ENCODE data around the gene CR2.
"Not testable (repeated sequence)": the region's sequence is repeated elsewhere in the genome, so short reads cannot be mapped to it uniquely, and the experiment has no call there.

CR2 gene

DNA sequence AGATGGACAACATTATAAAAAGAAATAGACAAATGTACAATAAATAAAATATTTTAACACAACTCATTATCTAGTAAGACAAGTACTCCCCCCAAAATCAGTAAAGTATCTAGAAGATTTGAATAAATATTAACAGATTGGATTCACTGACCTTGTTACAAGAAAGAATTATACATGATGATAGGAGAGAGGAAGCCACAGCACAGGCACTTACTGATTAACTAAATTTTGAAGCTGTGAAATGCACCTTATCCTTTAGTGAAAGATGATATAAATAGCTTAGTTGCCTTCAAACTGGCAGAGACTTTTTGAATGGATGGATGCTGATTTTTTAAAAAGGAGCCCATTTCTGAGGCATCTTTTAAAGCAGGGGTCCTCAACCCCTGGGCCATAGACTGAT is 50.3 kb downstream of the CR2 start:
- DNase-seq (ENCODE audit: low read depth), result no peak

DNA sequence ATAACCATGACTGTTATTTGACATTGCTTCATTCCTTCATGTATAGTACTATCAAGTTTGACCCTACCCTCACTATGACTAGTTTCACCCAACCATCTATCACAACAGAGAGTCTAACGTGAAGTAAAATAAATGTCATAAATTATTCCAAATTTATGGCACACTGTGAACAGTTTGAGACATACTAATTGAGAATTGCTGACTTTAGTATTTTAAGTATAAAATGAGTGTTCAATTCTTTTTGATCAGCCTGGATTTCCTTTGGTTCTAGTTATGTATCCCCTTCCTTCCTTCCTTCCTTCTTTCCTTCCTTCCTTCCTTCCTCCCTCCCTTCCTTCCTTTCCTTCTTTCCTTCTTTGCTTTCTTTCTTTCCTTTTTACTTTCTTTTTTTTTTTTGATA is 56.3 kb downstream of the CR2 start:
- no peak for DNase-seq (ENCODE audit: low read depth)

DNA sequence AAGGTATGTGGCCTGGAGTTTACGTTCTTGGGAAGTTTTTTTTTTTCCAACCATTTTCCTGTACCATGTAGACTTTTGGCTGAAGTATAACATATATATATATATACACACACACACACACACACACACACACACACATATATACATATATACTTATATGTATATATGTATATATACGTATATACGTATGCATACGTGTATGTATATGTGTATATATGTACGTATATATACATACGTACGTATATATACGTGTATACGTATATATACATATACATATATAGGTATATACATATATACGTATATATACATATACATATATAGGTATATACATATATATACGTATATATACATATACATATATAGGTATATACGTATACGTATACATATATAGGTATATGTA is 60.8 kb downstream of the CR2 start:
- no peak for DNase-seq (ENCODE audit: low read depth)

DNA sequence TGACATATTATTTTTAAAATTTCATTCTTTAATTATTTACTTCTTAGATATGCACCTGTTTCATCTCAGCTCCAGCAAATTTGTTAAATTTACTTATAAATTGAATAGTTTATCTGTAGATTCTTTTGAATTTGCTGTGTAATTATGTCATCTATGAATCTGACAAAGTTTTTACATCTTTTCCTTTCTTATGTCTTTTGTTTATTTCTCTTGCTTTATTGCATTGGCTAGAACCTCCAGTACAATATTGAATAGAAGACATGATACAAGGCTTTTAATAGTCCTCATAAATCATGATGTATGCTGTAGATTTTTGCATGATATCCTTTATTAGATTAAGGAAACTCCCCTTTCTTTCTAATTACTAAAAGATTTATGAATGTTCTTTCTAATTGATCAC is 62.6 kb downstream of the CR2 start:
- DNase-seq (ENCODE audit: low read depth), result no peak

- DNase-seq (ENCODE audit: low read depth), result no peak
These were observed 64.6 kb downstream of the CR2 start for GRCh38 chr1:207518608-207519236.

DNA sequence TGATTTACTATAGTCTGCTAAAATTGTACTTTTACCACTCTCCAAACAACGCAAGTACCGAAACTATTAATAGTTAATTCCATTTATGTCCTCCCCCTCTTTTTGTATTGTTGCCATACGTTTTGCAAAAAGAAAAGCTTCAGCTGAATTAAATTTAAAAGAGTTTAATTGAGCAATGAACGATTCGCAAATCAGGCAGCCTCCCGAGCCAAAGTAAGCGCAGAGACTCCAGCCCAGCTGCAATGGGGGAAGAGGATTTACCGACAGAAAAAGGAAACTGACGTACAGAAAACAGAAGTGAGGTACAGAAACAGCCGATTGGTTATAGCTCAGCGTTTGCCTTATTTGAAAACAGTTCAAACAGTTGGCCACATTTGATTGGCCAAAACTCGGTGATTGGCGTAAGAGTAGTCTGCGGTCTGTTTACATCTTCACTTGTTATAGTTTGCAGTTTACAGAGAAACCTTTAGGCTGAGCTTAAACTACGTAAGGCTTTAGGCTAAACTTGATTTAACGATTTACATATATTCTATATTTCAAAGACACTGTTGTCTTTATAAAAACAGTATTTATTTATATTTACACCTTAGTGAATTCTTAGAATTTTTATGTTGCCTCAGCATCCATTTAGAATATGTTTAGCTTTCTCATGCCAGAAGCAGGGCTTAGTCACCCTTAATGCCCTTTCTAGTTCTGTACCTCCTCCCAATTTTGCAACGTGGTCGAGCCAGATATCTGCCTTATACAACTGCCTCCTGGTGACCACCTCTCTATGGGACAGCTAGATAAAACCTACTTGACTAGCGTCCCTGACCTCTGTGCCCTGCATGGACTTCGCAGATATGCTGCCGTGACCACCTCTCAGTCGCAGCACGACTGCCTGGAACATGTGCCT is 65.6 kb downstream of the CR2 start:
- DNase-seq (ENCODE audit: low read depth), result no peak

DNA sequence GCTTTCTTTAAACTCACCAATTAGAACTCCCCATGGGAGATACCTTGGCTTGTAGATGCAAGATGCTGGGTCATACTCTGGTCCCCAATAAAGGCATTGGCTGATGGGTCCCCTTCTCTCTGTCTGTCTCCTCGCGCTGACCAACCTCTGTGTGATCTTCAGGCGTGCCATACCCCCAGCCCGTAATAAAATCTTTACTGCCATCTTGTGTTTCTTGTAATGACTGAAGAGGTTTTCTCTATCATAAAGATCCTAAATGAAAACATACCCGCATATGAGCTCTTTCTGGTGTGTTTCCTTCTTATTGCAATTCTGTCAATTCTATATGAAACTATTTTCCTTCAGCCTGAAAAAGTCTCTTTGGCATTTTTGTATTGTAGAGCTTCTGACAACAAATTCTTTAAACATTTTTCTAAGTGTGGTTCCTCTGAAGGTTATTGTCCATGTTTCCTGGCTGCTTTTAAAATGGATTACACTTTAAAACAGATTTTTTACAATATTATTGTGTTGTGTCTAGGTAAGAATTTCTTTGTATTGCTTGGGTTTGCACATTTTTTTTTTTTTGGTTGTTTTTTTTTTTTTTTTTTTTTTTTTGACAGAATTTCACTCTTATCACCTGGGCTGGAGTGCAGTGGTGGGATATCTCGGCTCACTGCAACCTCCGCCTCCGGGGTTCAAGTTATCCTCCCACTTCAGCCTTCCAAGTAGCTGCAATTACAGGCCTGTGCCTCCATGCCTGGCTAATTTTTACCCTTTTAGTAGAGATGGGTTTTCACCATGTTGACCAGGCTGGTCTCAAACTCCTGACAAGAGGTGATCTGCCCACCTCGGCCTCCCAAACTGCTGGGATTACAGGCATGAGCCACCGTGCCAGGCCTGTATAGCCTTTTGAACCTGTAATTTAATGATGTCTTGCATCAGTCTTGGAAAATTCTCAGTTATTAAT is 66.5 kb downstream of the CR2 start:
- DNase-seq (ENCODE audit: low read depth), result not testable (repeated sequence)

GRCh38 chr1:207525239-207525638 is 71.1 kb downstream of the CR2 start:
- not testable (repeated sequence) for DNase-seq (ENCODE audit: low read depth)

DNA sequence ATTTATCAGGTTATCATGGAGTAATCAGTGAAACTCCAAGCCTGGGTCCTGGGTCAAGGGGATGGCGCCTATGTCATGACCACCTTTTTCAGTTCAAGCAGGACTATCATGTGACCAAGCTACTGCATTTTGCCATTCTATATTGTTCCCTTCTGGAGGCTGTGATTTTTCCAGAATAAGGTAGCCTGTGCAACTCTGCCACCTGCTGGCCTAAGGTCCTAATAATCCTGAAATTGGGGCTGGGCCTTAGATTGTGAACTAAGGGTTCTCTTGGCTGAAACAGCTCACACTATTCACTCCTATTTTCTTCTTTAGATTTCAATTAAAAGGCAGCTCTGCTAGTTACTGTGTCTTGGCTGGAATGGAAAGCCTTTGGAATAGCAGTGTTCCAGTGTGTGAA is 74.3 kb downstream of the CR2 start:
- not testable (repeated sequence) for DNase-seq (ENCODE audit: low read depth)

GRCh38 chr1:207536263-207536662 is 82.1 kb downstream of the CR2 start:
- not testable (repeated sequence) for DNase-seq (ENCODE audit: low read depth)

All from activated T-helper 9 cell treated with anti-CD3 and anti-CD28 coated beads, Interleukin-2, amount 50 U/mL, for 16 hours (primary cell).